MCF 10A (cell line): ENCODE results near the gene UMPS. TPM values are rescaled to one million over a fixed set of nuclear protein-coding genes. Genes with fewer than 3 reads are reported as not detected.

Experiments used
- BruUV-seq: library from RNA; stranded (reverse); fragments of 400-500 nt; replicated peaks from 2 replicates; lab custom pipeline; 2021; lab: Mats Ljungman, UMichigan
- CTCF ChIA-PET: fragments of 300-600 bp; sonication (Branson Sonifier 250); formaldehyde crosslinking; extraction: SDS; loops from one replicate; lab custom pipeline; 2021; ENCODE audit warnings: antibody characterized with exemption, inconsistent platforms; lab: Yijun Ruan, JAX
- POLR2A ChIA-PET: fragments of 300-600, 350-650 bp; sonication (Branson Sonifier 250); formaldehyde crosslinking; extraction: SDS; loops from one replicate; lab custom pipeline; 2020; ENCODE audit warnings: antibody characterized with exemption, inconsistent platforms; lab: Yijun Ruan, JAX
- DNase-seq: peaks from one replicate; pipeline ENCODE4 v3.0.0-alpha.2; 2018; ENCODE audit not compliant: unreplicated experiment
- H3K27ac Mint-ChIP-seq: one replicate; pipeline ENCODE4 v1.8.0; 2022; ENCODE audit warnings: mild to moderate bottlenecking, low read depth, mixed read lengths; ENCODE audit not compliant: unreplicated experiment
- H3K27me3 Mint-ChIP-seq: one replicate; pipeline ENCODE4 v1.8.0; 2022; ENCODE audit warnings: mixed read lengths; ENCODE audit not compliant: insufficient read depth, unreplicated experiment
- H3K36me3 Mint-ChIP-seq: one replicate; pipeline ENCODE4 v1.8.0; 2022; ENCODE audit warnings: mild to moderate bottlenecking, moderate library complexity, mixed read lengths; ENCODE audit not compliant: insufficient read depth, unreplicated experiment
- H3K4me1 Mint-ChIP-seq: one replicate; pipeline ENCODE4 v1.8.0; 2022; ENCODE audit warnings: mixed read lengths; ENCODE audit not compliant: insufficient read depth, unreplicated experiment
- H3K4me3 Mint-ChIP-seq: one replicate; pipeline ENCODE4 v1.8.0; 2022; ENCODE audit warnings: mild to moderate bottlenecking, moderate library complexity, mixed read lengths; ENCODE audit not compliant: unreplicated experiment
- H3K9me3 Mint-ChIP-seq: one replicate; pipeline ENCODE4 v1.8.0; 2022; ENCODE audit warnings: mixed read lengths; ENCODE audit not compliant: unreplicated experiment
- intact Hi-C: fragments of 100-400 bp; cut with micrococcal nuclease; formaldehyde crosslinking; loops from 2 replicates; pipeline ENCODE4 v1.14.1; 2022
- total RNA-seq: library from RNA; stranded (reverse); gene quantifications from 2 replicates; pipeline ENCODE4 v1.2.3, GENCODE V29; 2022
- TF ChIP-seq, protein P1 (sequence below): fragments of 200-600 bp; IDR thresholded peaks from one replicate; pipeline ENCODE4 v1.8.0; 2022; ENCODE audit warnings: antibody characterized with exemption, mild to moderate bottlenecking; ENCODE audit not compliant: unreplicated experiment

UMPS gene
- total RNA-seq, 1 experiment from 2014 or later = 49.3 TPM

- Mint-ChIP-seq H3K27ac (no peak overlapping the region), H3K4me3 (no peak overlapping the region), H3K4me1 (no peaks in the 10 kb centered on the region), H3K36me3 (no peaks in the 10 kb centered on the region), H3K9me3 (no peaks in the 10 kb centered on the region), H3K27me3 (no peaks in the 10 kb centered on the region)
- POLR2A ChIA-PET = no interaction called here
- intact Hi-C loops = no loop called here
- CTCF ChIA-PET = interaction anchor here (1.4 to 2.3 kb wide), 2 partner anchors 131 to 136 kb away, joined by 3 to 9 read pairs; no protein-coding TSS in a partner anchor
- DNase-seq = no peak
- no TSS peak for BruUV-seq
- TF ChIP-seq, protein P1, sequence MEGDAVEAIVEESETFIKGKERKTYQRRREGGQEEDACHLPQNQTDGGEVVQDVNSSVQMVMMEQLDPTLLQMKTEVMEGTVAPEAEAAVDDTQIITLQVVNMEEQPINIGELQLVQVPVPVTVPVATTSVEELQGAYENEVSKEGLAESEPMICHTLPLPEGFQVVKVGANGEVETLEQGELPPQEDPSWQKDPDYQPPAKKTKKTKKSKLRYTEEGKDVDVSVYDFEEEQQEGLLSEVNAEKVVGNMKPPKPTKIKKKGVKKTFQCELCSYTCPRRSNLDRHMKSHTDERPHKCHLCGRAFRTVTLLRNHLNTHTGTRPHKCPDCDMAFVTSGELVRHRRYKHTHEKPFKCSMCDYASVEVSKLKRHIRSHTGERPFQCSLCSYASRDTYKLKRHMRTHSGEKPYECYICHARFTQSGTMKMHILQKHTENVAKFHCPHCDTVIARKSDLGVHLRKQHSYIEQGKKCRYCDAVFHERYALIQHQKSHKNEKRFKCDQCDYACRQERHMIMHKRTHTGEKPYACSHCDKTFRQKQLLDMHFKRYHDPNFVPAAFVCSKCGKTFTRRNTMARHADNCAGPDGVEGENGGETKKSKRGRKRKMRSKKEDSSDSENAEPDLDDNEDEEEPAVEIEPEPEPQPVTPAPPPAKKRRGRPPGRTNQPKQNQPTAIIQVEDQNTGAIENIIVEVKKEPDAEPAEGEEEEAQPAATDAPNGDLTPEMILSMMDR = no peak
Measured at GRCh38 chr3:124696006-124696405, 34.2 kb upstream of the UMPS start.

- no peaks in the 10 kb centered on the region for H3K4me1 Mint-ChIP-seq
- no peak overlapping the region for H3K27ac Mint-ChIP-seq
- no TSS peak for BruUV-seq
- ChIA-PET CTCF (interaction anchor here (1.1 to 2.3 kb wide), 3 partner anchors 9 to 137 kb away, joined by 4 to 9 read pairs (median 7); no protein-coding TSS in a partner anchor), POLR2A (no interaction called here)
- no peaks in the 10 kb centered on the region for H3K36me3 Mint-ChIP-seq
- H3K27me3 Mint-ChIP-seq = no peaks in the 10 kb centered on the region
- no peak overlapping the region for H3K4me3 Mint-ChIP-seq
- TF ChIP-seq, protein P1 = no peak
- no peak for DNase-seq
- no peaks in the 10 kb centered on the region for H3K9me3 Mint-ChIP-seq
- intact Hi-C loops = no loop called here
Measured at GRCh38 chr3:124697302-124697701, 33.0 kb upstream of the UMPS start.

DNA sequence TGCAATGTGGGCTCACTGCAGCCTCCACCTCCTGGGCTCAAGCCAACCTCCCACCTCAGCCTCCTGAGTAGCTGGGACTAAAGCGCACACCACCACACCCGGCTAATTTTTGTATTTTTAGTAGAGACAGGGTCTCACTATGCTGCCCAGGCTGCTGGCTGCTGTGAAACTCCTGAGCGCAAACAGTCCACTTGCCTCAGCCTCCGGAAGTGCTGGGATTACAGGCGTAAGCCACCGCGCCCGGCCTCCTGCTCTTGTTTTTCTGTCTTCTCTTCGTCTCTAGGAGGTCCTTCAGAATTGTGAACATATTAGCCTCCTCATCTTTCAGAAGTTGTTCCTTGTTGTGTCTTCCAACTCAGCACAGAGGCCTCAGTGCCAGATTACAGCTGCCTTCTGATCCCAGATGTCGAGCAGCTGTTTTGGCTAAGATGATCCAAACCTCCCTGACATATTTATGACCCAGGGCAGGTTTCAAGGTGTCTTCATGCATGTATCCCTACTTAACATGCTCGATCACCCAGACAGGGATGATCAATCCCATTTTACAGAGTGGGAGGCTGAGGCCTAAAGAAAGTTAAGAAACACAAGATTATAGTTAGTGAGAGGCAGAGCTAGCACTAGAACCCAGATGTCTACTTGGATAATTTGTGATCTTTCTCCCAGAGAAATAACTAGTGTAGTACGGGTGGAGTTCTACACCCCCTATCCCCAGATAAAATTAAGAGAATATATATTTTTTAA is 32.1 kb upstream of the UMPS start:
- H3K9me3 Mint-ChIP-seq = no peaks in the 10 kb centered on the region
- H3K4me3 Mint-ChIP-seq = no peak overlapping the region
- CTCF ChIA-PET = interaction anchor here (0.5 to 1.6 kb wide), 5 partner anchors 10 to 212 kb away, joined by 3 to 8 read pairs (median 4); no protein-coding TSS in a partner anchor
- no peak overlapping the region for H3K27ac Mint-ChIP-seq
- BruUV-seq = no TSS peak
- intact Hi-C loops = no loop called here
- TF ChIP-seq, protein P1 = no peak
- no peaks in the 10 kb centered on the region for H3K4me1 Mint-ChIP-seq
- POLR2A ChIA-PET = no interaction called here
- peaks cover 8% of the 10 kb centered on the region for H3K27me3 Mint-ChIP-seq
- no peaks in the 10 kb centered on the region for H3K36me3 Mint-ChIP-seq
- DNase-seq = no peak

- BruUV-seq = no TSS peak
- Mint-ChIP-seq H3K27ac (no peak overlapping the region), H3K4me3 (no peak overlapping the region), H3K27me3 (peaks cover 14% of the 10 kb centered on the region), H3K4me1 (no peaks in the 10 kb centered on the region), H3K36me3 (no peaks in the 10 kb centered on the region), H3K9me3 (no peaks in the 10 kb centered on the region)
- no peak for DNase-seq
- CTCF ChIA-PET = interaction anchor here (0.6 to 1.9 kb wide), 5 partner anchors 9 to 184 kb away, joined by 3 to 9 read pairs (median 4); no protein-coding TSS in a partner anchor
- TF ChIP-seq, protein P1 = no peak
- POLR2A ChIA-PET = no interaction called here
- intact Hi-C loops = no loop called here
Measured at GRCh38 chr3:124699051-124699450, 31.2 kb upstream of the UMPS start.
